Activated CD4-positive, alpha-beta memory T cell treated with anti-CD3 and anti-CD28 coated beads for 36 hours (primary cell): ENCODE results near the gene TUBA3E. TPM values are rescaled to one million over a fixed set of nuclear protein-coding genes. Genes with fewer than 3 reads are reported as not detected.
"Not testable (repeated sequence)": the region's sequence is repeated elsewhere in the genome, so short reads cannot be mapped to it uniquely, and the experiment has no call there.

Experiments
- CTCF ChIA-PET: fragments of 350-600 bp; sonication (Branson Sonifier 250); formaldehyde crosslinking; loops from one replicate; lab custom pipeline; 2021; ENCODE audit warnings: antibody characterized with exemption, inconsistent platforms; lab: Charles Lee
- POLR2A ChIA-PET: fragments of 350-600 bp; sonication (Branson Sonifier 250); formaldehyde crosslinking; loops from one replicate; lab custom pipeline; 2021; ENCODE audit warnings: antibody characterized with exemption; lab: Charles Lee
- DNase-seq: peaks from one replicate; pipeline ENCODE4 v3.0.0-alpha.2; 2020
- H3K27ac Mint-ChIP-seq: one replicate; pipeline ENCODE4 v1.8.0; 2021; ENCODE audit warnings: mixed read lengths
- H3K27me3 Mint-ChIP-seq: one replicate; pipeline ENCODE4 v1.8.0; 2021; ENCODE audit warnings: mixed read lengths
- H3K36me3 Mint-ChIP-seq: one replicate; pipeline ENCODE4 v1.8.0; 2021; ENCODE audit warnings: mixed read lengths
- H3K4me1 Mint-ChIP-seq: one replicate; pipeline ENCODE4 v1.8.0; 2021; ENCODE audit warnings: low read depth, mixed read lengths
- H3K4me3 Mint-ChIP-seq: one replicate; pipeline ENCODE4 v1.8.0; 2021; ENCODE audit warnings: mild to moderate bottlenecking, mixed read lengths
- H3K9me3 Mint-ChIP-seq: one replicate; pipeline ENCODE4 v1.8.0; 2021; ENCODE audit warnings: mixed read lengths
- intact Hi-C: fragments of 100-400 bp; cut with micrococcal nuclease; formaldehyde crosslinking; loops from one replicate; pipeline ENCODE4 v1.15.1; 2023
- total RNA-seq, 2 experiments: library from RNA; stranded (reverse); gene quantifications; one replicate each; pipeline ENCODE4 v1.2.3, GENCODE V29; 2021

TUBA3E gene
- total RNA-seq, 2 experiments from 2014 or later, result not detected

- CTCF ChIA-PET, H3K27ac Mint-ChIP-seq, H3K4me3 Mint-ChIP-seq, H3K9me3 Mint-ChIP-seq, H3K36me3 Mint-ChIP-seq, H3K4me1 Mint-ChIP-seq, DNase-seq, intact Hi-C loops, POLR2A ChIA-PET: not testable (repeated sequence)
- peaks cover 13% of the 10 kb centered on the region for H3K27me3 Mint-ChIP-seq
Measured at GRCh38 chr2:130222523-130222922, 24.3 kb upstream of the TUBA3E start.

GRCh38 chr2:130220505-130220904 lies 22.3 kb upstream of the TUBA3E start:
- intact Hi-C loops, CTCF ChIA-PET, DNase-seq, H3K36me3 Mint-ChIP-seq, H3K9me3 Mint-ChIP-seq, POLR2A ChIA-PET, H3K27ac Mint-ChIP-seq, H3K4me1 Mint-ChIP-seq, H3K4me3 Mint-ChIP-seq: not testable (repeated sequence)
- peaks cover 17% of the 10 kb centered on the region for H3K27me3 Mint-ChIP-seq

GRCh38 chr2:130219147-130219546 lies 20.9 kb upstream of the TUBA3E start:
- H3K36me3 Mint-ChIP-seq, H3K4me1 Mint-ChIP-seq, H3K4me3 Mint-ChIP-seq, H3K9me3 Mint-ChIP-seq, POLR2A ChIA-PET, intact Hi-C loops, H3K27ac Mint-ChIP-seq, CTCF ChIA-PET, DNase-seq: not testable (repeated sequence)
- H3K27me3 Mint-ChIP-seq, result peaks cover 17% of the 10 kb centered on the region

GRCh38 chr2:130207051-130207450 lies 8.8 kb upstream of the TUBA3E start:
- intact Hi-C loops, DNase-seq, H3K27me3 Mint-ChIP-seq, H3K4me3 Mint-ChIP-seq, CTCF ChIA-PET, H3K9me3 Mint-ChIP-seq, H3K36me3 Mint-ChIP-seq, H3K27ac Mint-ChIP-seq, H3K4me1 Mint-ChIP-seq, POLR2A ChIA-PET: not testable (repeated sequence)

GRCh38 chr2:130203150-130203549 lies 4.9 kb upstream of the TUBA3E start:
- H3K27me3 Mint-ChIP-seq, H3K36me3 Mint-ChIP-seq, intact Hi-C loops, CTCF ChIA-PET, H3K4me1 Mint-ChIP-seq, H3K4me3 Mint-ChIP-seq, H3K9me3 Mint-ChIP-seq, DNase-seq, POLR2A ChIA-PET, H3K27ac Mint-ChIP-seq: not testable (repeated sequence)

- H3K27ac Mint-ChIP-seq, H3K27me3 Mint-ChIP-seq, CTCF ChIA-PET, H3K9me3 Mint-ChIP-seq, H3K4me1 Mint-ChIP-seq, POLR2A ChIA-PET, H3K4me3 Mint-ChIP-seq, H3K36me3 Mint-ChIP-seq, DNase-seq, intact Hi-C loops: not testable (repeated sequence)
Measured at GRCh38 chr2:130202518-130202917, 4.3 kb upstream of the TUBA3E start.

- intact Hi-C loops, H3K9me3 Mint-ChIP-seq, POLR2A ChIA-PET, H3K27ac Mint-ChIP-seq, DNase-seq, H3K4me1 Mint-ChIP-seq, H3K36me3 Mint-ChIP-seq, H3K4me3 Mint-ChIP-seq, CTCF ChIA-PET, H3K27me3 Mint-ChIP-seq: not testable (repeated sequence)
Measured at GRCh38 chr2:130196052-130196451, 2.2 kb downstream of the TUBA3E start.

GRCh38 chr2:130195089-130195635 lies 3.1 kb downstream of the TUBA3E start:
- H3K9me3 Mint-ChIP-seq, H3K4me1 Mint-ChIP-seq, H3K27ac Mint-ChIP-seq, H3K4me3 Mint-ChIP-seq, intact Hi-C loops, DNase-seq, POLR2A ChIA-PET, H3K36me3 Mint-ChIP-seq, H3K27me3 Mint-ChIP-seq, CTCF ChIA-PET: not testable (repeated sequence)

GRCh38 chr2:130193824-130194223 lies 4.4 kb downstream of the TUBA3E start:
- H3K4me3 Mint-ChIP-seq, H3K27me3 Mint-ChIP-seq, POLR2A ChIA-PET, CTCF ChIA-PET, DNase-seq, H3K4me1 Mint-ChIP-seq, H3K36me3 Mint-ChIP-seq, H3K27ac Mint-ChIP-seq, H3K9me3 Mint-ChIP-seq, intact Hi-C loops: not testable (repeated sequence)

- CTCF ChIA-PET, H3K4me3 Mint-ChIP-seq, H3K27me3 Mint-ChIP-seq, H3K36me3 Mint-ChIP-seq, H3K4me1 Mint-ChIP-seq, intact Hi-C loops, H3K27ac Mint-ChIP-seq, H3K9me3 Mint-ChIP-seq, POLR2A ChIA-PET, DNase-seq: not testable (repeated sequence)
Measured at GRCh38 chr2:130192451-130192850, 5.8 kb downstream of the TUBA3E start.

- H3K27ac Mint-ChIP-seq, CTCF ChIA-PET, intact Hi-C loops, H3K4me3 Mint-ChIP-seq, DNase-seq, POLR2A ChIA-PET, H3K27me3 Mint-ChIP-seq, H3K36me3 Mint-ChIP-seq, H3K4me1 Mint-ChIP-seq, H3K9me3 Mint-ChIP-seq: not testable (repeated sequence)
Measured at GRCh38 chr2:130191319-130191718, 6.9 kb downstream of the TUBA3E start.

GRCh38 chr2:130190237-130190636 lies 8.0 kb downstream of the TUBA3E start:
- ChIA-PET POLR2A (no interaction called here), CTCF (no interaction called here)
- Mint-ChIP-seq H3K36me3 (peaks cover 6% of the 10 kb centered on the region), H3K9me3 (no peaks in the 10 kb centered on the region), H3K27me3 (no peaks in the 10 kb centered on the region), H3K27ac (no peak overlapping the region), H3K4me1 (peaks cover 3% of the 10 kb centered on the region), H3K4me3 (no peak overlapping the region)
- no peak for DNase-seq
- intact Hi-C loops, result no loop called here

- CTCF ChIA-PET, result not testable (repeated sequence)
Measured at GRCh38 chr2:130188958-130189357, 9.3 kb downstream of the TUBA3E start.

More at GRCh38 chr2:130188958-130189357, 9.3 kb downstream of the TUBA3E start:
- intact Hi-C loops, H3K27ac Mint-ChIP-seq, H3K9me3 Mint-ChIP-seq, H3K36me3 Mint-ChIP-seq, H3K4me1 Mint-ChIP-seq, DNase-seq, H3K27me3 Mint-ChIP-seq, POLR2A ChIA-PET, H3K4me3 Mint-ChIP-seq: not testable (repeated sequence)
